Esophagus mucosa (tissue), 1 donor: ENCODE data around the gene PSMD11. TPM values are rescaled to one million over a fixed set of nuclear protein-coding genes. Genes with fewer than 3 reads are reported as not detected.
"Not testable (repeated sequence)": the region's sequence is repeated elsewhere in the genome, so short reads cannot be mapped to it uniquely, and the experiment has no call there.

Source experiments
- ATAC-seq: fragments of 200-7000 bp; cut with Tn5 transposase; one replicate; pipeline ENCODE4 v1.9.1; 2020
- total RNA-seq: library from RNA; stranded (reverse); gene quantifications from one replicate; pipeline ENCODE4 v1.2.4, GENCODE V29; 2023
- donor health status: DM: yes; HTN: yes; CAD: no.

Gene PSMD11
- 87.0 TPM for total RNA-seq

DNA sequence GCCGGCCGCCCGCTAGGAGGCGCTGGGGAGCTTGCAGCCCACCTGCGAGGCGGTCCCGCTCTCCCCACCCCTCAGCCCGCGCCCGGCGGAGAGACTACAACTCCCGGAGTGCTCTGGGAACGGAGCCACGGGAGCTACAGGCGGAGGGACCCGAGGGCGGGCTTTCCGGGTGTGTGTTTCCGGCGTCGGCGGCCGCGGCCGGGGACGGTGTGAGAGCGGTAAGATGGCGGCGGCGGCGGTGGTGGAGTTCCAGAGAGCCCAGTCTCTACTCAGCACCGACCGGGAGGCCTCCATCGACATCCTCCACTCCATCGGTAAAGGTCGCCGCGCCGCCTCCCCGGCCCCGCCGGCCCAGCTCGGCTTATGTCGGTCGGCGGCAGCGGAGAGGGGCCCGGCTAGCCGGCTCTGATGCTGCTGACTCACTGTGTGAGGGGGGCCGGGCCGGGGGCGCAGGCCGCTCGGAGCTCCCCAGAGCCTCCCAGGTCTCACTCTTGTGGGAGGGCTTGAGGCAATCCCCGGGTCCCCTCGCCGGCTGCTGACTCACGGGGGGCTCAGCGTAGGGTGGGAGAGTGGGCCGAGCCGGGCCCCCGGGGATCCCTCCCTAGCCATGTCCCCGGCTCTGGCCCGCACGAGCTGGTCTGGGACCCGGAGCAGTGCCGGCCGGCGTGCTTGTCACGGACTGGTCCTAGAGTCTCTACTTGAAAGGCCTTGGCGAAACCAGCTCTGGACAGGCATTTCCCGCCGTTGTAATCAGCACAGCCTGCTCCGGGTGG, at the start of gene PSMD11:
Gene PSMD11, plus strand, starts transcription at position 210 of the 773 bp plus-strand sequence. Its CDS starts 14 bp downstream, at position 224.
- ATAC-seq: peak; percentile 96

DNA sequence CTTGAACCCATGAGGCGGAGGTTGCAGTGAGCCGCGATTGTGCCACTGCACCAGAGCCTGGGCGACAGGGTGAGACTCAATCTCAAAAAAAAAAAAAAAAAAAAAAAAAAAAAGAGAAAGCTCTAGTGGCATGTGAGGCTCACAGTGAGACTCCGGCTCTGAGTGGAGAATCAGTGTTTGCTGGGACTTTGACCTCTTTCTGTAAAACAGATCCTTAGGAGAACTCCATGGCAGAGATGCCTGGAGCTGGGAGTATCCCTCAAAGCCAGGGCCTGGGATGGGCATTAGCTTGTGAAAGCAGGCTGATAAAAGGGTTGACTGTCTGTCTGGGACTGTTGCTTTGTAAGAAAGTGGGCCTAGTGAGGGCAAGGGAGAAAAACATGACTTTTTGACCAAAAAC, 48.0 kb upstream of the PSMD11 start:
- no peak for ATAC-seq

DNA sequence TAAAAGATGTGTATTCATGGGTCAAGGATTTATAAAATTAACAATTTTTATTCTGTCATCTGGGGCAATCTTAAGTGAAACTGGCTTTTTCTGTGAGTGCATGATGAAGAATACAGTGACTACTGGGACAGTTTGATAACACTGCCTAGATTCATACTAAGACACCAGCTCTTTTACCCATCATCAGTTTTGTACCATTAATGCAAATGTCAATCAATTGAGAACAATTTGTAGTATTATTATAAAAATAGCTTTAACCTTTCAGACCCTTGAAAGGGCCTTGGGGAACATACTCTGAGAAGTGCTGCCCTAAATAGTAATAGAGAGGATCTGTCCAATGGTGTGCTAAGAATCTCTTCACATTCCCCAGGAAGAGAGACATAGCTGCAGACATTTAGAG, 45.4 kb upstream of the PSMD11 start:
- ATAC-seq: no peak

DNA sequence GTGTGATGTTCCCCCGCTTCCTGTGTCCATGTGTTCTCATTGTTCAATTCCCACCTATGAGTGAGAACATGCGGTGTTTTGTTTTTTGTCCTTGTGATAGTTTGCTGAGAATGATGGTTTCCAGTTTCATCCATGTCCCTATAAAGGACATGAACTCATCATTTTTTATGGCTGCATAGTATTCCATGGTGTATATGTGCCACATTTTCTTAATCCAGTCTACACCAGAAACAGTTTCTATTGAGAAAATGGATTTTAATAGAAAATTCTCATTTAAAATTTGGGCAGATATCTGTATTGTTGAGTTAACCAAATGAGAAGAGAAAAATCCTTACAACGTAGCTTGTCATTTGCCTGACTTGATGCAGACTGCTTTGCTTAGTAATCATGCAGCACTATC, 34.2 kb upstream of the PSMD11 start:
- not testable (repeated sequence) for ATAC-seq

DNA sequence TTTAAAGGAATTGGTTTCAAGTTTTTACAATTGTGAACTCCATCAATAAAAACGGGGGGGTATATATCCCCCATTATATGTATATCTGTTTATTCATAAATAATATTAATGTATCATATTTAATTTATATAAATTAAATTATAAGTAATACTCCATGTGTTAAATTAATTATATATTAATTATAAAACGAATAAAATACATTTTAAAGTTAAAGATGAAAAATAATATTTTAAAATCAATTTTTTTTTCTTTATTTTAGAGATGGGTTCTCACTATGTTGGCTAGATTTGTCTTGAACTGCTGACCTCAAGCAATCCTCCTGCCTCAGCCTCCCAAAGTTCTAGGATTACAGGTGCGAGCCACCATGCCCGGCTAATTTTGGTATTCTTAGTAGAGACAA, 17.4 kb upstream of the PSMD11 start:
- ATAC-seq: no peak

DNA sequence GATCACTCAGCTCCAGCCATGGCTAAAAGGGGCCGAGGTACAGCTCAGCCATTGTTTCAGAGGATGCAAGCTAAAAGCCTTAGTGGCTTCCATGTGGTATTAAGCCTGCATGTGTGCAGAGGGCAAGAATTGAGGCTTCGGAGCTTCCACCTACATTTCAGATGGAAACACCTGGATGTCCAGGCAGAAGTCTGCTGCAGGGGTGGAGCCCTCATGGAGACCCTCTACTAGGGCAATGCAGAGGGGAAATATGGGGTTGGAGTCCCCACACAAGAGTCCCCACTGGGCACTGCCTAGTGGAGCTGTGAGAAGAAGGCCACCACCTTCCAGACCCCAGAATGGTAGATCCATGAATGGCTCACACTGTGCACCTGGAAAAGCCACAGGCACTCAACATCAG, 14.7 kb upstream of the PSMD11 start:
- ATAC-seq: no peak

DNA sequence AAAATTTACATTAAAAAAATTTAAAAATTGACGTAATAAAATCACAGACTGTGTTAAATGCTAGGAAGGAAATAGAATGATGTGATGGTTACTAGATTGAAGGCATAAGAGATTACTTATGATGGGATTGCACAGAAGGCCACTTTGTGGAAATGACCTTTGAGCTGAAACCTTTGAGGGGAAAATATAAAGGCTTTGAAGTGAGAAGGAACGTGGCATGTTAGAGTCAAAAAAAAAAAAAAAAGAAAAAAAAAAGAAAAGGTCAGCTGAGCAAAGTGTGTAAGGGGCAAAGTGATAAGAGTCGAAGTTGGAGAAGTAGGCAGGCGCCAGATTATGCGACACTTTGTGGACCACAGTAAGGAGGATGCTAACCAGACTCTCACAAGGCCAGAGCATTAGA, 3.6 kb upstream of the PSMD11 start:
- no peak for ATAC-seq

DNA sequence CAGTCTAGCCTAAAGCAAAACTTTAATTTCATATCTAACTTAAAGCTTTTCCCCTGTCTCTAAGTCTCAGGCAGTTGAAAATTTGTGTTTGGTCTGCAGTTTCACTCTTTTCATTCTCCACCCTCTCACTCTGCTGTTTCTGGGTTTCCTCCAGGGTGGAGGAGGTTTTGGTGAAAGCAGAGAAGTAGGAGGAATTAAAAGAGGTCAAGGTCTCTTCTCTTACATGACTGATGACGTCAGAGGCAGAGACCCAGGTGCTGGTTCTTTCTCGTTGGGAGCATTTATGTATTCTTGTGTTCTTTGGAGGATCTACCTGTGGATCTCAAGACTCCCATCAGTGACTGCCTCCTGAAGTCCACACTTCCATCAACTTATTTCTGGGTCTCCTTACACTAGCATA, 2.4 kb upstream of the PSMD11 start:
- no peak for ATAC-seq

DNA sequence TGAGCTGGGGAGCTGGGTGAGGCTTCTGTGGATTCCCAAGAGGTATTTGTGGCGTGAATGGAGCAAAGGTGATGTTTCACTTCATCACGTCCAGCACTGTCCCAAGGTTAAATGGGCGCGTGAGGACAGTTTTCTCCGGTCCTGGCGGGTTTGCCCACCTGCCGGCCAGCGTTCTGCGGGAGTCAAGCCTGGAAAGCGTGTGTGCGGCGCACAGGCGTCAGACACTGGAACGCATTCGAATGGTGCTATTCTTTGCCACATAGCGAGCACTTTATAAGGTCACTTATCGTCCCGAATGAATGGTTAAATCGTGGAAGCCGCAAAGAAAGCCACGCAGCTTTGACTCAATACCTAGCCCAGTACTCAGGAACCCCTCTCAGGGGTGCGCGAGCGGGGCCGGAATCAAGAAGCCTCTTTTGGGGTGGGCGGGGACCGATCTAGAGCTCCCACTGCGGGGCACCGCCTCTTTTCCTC, 446 bp upstream of the PSMD11 start:
- ATAC-seq: no peak

DNA sequence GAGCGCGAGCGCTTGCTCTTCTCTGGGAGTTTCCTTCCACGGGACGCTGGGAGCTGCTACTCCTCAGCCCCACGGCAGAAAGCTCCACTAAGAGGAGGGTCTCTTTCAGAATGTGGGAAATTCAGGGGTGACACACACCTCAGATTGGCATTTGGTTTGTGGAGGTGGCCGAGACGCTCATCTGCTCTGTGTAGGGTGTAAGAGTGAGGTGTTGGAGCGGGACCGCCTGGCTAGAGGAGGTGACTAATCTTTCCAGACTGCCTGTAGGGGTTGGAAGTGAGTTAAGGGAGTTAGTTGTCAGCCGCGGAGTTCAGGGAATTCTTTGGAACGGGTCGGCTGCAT, 735 bp downstream of the PSMD11 start:
- peak; percentile 76 for ATAC-seq

DNA sequence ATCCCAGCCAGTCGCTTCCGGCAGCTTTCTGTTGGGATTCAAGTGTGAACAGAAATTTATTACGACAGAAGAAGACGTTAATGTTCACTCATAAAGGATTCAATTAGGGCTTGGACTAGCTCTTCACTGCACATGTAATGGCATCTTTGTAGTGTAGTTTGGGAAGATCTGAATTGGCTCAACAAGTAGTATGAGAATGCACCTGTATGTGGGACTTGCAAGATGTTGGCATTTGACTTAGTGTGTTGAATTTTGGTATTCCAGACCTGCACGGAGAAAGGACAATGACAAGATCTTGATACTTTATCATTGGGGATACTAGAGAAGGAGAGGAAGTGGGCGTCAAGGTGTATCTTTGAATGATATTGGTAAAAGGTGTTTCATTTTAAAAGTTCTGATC, 1.2 kb downstream of the PSMD11 start:
- ATAC-seq: no peak

DNA sequence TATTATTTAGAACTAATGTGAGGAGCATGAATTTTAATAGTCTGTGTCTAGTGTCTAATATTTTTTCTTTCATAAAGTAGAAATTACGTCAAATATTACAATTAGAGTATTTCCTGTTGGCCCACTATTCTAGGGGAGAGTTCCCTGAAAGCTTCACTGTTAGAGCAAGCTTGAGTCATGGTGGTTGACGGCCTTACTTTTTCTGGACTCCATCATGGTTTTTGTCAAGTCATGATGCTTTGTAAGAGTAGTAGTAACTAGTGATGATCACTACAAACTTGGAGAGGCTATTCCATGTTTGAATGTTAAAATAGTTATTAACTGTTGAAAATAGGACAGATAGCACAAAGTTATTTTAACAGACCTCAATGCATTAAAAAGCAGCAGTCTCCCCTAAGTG, 1.7 kb downstream of the PSMD11 start:
- no peak for ATAC-seq

DNA sequence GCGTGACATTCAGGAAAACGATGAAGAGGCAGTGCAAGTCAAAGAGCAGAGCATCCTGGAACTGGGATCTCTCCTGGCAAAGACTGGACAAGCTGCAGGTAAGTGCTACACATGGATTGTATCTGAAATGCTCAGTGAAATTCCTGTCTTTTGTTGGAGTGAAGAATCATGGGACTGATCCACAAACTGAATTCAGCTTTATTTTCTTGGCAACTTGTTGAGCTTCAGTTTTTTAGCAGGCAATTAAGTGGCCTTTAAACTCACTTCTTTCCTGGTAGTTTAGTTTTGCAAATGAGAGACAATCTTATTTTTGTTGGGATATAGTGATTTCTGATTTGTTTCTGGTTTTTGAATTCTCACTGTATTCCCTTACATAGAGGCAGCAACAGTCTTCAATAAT, 2.6 kb downstream of the PSMD11 start:
- no peak for ATAC-seq

DNA sequence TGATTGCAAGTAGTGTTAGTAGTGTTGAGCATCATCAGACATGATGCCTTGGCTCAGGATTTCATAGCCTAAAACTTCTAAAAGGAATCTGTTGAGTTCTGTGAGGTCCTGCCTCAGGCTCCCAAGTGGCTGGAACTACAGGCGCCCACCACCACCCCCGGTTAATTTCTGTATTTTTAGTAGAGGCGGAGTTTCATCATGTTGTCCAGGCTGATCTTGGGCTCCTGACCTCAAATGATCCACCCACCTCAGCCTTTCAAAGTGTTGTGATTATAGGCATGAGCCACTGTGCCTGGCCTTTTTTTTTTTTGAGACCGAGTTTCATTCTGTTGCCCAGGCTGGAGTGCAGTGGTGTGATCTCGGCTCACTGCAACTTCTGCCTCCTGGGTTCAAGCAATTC, 5.7 kb downstream of the PSMD11 start:
- no peak for ATAC-seq

DNA sequence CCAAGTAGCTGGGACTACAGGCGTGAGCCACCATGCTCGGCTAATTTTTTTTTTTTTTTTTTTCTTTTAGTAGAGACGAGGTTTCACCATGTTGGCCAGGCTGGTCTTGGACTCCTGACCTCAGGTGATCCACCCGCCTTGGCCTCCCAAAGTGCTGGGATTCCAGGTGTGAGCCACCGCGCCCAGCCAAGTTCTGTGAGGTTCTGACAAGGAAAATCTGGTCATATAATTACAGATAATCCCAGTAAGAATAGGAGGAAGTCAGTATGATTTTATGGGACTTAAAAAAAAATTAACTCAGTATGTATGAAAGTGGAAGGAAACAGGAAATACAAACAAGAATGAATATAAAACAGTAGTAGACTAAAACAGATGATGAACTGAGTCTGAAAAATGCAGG, 6.1 kb downstream of the PSMD11 start:
- not testable (repeated sequence) for ATAC-seq

DNA sequence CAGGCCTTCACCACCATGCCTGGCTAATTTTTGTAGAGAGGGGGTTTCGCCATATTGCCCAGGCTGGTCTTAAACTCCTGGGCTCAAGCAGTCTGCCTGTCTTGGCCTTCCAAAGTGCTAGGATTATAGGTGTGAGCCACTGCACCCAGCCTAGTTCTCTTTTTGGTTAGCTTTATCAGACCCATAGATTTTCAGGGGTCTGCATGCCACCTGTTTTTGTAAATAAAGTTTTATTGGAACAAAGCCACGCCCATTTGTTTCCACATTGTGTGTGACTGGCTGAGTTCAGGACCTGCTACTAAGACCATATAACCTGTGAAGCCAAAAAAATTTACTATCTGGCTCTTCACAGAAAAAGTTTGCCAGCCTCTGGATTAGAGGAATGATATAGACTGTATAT, 7.6 kb downstream of the PSMD11 start:
- ATAC-seq: no peak

DNA sequence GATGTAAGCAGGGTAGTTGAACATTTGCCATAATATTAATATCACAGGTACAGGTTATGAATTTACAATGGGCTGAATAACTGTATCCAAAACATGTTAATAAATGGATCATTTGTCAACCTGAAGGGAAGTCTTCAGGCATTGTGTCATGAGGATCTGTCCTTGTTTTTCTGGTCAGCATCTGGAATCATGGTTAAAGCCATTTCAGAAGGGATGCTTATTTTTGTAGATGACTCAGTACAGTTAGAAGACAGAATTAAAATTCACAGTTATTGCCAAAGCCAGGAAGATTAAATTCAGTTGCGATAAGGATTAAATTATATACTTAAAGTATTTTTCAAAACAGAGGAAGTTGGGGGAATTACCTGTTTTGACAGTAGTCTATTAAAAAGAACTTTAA, 8.0 kb downstream of the PSMD11 start:
- no peak for ATAC-seq

DNA sequence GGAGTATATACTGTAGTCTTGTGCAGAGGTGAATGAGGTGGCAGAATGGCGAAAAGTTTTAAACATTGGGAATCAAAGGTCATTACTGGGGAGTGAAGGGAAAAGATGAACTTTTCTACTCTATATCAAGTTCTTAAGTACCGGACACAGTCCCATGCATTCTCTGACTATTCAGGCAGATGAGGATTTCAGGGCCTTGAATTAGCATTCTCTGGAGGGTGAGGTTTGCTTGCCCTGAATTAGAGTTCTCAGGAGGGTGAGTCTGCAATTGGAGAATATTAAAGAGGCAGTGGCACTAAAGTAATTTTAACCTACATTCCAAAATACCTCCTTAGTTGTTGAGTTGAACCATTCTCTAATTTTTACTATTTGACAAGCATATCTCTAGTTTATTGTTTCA, 9.1 kb downstream of the PSMD11 start:
- no peak for ATAC-seq

DNA sequence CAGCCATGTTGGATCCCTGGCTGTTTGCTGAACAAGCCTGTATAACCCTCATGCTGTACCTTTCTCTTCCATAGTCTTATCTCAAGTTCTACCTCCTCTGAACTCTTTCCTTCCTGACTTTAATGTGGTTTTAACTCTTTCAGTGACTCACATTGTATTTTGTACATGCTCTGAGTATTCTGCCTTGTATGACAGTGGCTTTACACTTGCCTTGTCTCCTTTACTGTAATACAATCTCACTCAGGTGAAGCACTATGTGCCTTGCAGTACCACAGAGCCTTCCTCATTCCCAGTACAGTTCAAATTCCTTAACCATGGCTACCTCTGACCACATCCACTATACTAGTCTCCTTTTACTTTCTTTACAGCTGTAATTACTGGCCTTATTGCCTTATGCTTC, 14.1 kb downstream of the PSMD11 start:
- ATAC-seq: no peak

DNA sequence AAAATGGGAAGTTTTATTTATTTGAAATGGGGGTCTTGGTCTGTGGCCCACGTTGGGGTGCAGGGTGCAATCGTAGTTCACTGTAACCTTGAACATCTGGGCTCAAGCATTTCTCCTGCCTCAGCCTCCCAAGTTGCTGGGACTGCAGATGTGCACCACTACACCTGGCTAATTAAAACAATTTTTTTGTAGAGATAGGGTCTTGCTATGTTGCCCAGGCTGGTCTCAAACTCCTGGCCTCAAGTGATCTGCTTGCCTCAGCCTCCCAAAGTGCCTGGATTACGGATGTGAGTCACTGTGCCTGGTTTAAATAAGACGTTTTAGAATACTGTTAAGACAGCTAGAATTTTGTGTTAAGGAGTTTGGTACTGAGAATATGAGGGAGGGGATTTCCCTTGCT, 15.7 kb downstream of the PSMD11 start:
- ATAC-seq: no peak

DNA sequence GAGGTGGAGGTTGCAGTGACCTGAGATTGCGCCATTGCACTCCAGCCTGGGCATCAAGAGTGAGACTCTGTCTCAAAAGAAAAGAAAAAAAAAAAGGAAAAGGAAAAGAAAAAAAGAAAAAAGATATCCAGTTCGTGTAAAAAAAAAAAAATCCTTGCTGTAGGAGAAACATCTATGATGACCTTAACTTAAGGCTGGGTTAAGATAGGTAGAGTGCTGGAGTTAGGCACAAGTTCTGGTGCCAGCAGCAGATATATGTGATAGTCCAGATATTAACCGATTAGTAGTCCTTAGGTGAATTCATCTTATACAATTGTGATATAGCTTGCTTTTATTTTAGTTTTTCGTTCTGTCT, 17.2 kb downstream of the PSMD11 start:
- ATAC-seq: peak; percentile 35

DNA sequence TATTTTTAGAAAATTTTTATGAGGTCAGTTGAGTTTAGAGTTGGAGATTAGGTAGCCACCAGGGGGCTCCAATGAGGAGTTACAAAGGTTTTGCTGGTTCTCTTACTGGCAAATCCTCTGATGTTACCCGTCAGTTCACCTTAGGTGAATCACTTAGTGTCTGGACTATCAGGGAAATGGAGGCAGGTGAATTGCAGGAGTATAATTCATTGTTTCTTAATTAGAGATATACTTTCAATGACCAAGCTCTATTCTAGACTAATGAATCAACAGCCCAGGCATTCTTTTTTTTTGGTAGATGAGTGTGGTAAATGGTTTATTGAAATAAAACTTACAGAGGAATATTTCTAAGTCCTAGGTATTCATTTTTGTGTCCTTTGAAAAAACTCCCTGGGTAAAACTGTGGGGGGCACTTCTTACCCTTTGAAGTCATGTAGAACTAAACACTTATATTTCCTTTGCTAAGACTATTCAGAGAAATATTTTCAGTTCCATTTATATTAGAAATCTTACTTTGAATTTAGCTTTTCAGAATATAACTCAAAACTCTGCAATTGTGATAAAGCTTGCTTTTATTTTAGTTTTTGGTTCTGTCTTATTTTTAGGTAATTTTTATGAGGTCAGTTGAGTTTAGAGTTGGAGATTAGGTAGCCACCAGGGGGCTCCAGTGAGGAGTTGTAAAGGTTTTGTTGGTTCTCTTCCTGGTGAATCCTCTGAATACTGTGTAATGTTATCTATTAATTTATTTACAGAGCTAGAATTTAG, 17.7 kb downstream of the PSMD11 start:
- peak; percentile 78 for ATAC-seq

DNA sequence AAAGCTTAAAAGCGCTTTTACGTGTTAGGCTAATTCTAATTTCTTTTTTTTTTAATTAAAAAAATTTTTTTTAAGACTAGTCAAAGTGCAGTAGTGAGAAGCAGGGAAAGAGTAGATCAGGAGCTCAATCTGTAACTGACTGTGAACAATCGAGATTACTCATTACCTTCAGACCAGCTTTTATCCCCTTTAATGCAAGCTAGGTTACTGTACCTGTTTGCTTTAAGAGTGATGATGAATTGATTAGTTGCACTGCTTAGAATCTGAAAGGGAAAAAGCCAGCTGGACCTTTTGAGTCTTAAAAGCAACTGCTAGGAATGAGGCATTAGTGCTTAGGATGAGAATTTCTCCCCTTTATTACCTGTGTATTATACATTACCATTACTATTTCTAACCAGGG, 19.0 kb downstream of the PSMD11 start:
- no peak for ATAC-seq

DNA sequence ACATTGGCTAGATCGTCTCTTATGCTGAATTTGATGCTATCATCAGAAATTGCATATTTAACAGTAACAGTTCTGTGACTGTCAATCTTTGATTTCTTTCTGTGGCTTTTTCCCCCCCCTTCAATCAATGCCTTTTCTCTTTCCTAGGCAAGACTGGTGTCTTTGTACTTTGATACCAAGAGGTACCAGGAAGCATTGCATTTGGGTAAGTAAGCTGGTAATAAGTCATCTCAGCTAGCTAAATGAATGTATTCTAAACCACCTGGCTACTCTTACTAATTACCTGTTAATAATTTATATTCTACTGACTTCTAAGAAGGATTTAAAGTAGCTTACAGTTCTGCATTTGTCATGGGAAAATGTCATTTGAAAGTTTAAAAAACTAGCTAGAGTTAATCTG, 20.1 kb downstream of the PSMD11 start:
- ATAC-seq: no peak
